ENCODE measurements around the gene DYNC1LI1. TPM values are rescaled to one million over a fixed set of nuclear protein-coding genes. Genes with fewer than 3 reads are reported as not detected.

Gene DYNC1LI1
- total RNA-seq, 1 donor from 2014 or later, result 35.9 TPM

- DNase-seq (ENCODE audit: low spot score), result no peak
- intact Hi-C loops (cut with micrococcal nuclease), result loop anchor here (10.0 kb wide), 1 partner anchor 586 kb away; the partner anchor contains the start of genes GLB1 and TMPPE
- H3K27ac Mint-ChIP-seq, result no peak overlapping the region
- H3K36me3 Mint-ChIP-seq (ENCODE audit: low read depth), result no peaks in the 10 kb centered on the region
- H3K9me3 Mint-ChIP-seq, result no peaks in the 10 kb centered on the region
- H3K27me3 Mint-ChIP-seq (ENCODE audit: insufficient read depth), result peaks cover 3% of the 10 kb centered on the region
- no peak overlapping the region for H3K4me3 Mint-ChIP-seq
- no peaks in the 10 kb centered on the region for H3K4me1 Mint-ChIP-seq (ENCODE audit: low read depth)
Measured at GRCh38 chr3:32508711-32509110, 61.9 kb downstream of the DYNC1LI1 start.

- no peaks in the 10 kb centered on the region for H3K9me3 Mint-ChIP-seq
- H3K27me3 Mint-ChIP-seq (ENCODE audit: insufficient read depth), result peaks cover 3% of the 10 kb centered on the region
- H3K27ac Mint-ChIP-seq, result no peak overlapping the region
- H3K36me3 Mint-ChIP-seq (ENCODE audit: low read depth), result peaks cover 4% of the 10 kb centered on the region
- no peak overlapping the region for H3K4me3 Mint-ChIP-seq
- no peak for DNase-seq (ENCODE audit: low spot score)
- peaks cover 13% of the 10 kb centered on the region for H3K4me1 Mint-ChIP-seq (ENCODE audit: low read depth)
- intact Hi-C loops (cut with micrococcal nuclease), result loop anchor here (10.0 kb wide), 1 partner anchor 588 kb away; the partner anchor contains the start of genes GLB1 and TMPPE
Measured at GRCh38 chr3:32506466-32506865, 64.2 kb downstream of the DYNC1LI1 start.

- Mint-ChIP-seq H3K27ac (peak overlapping the region; percentile 86), H3K4me3 (peak overlapping the region; percentile 100), H3K36me3 (ENCODE audit: low read depth) (peaks cover 21% of the 10 kb centered on the region), H3K27me3 (ENCODE audit: insufficient read depth) (peaks cover 3% of the 10 kb centered on the region), H3K4me1 (ENCODE audit: low read depth) (peaks cover 41% of the 10 kb centered on the region), H3K9me3 (no peaks in the 10 kb centered on the region)
- intact Hi-C loops (cut with micrococcal nuclease), result loop anchor here (1.0 to 10.0 kb wide), 7 partner anchors 9 to 592 kb away; partner anchors contain the start of genes CNOT10, DYNC1LI1, GLB1 and TMPPE
- DNase-seq (ENCODE audit: low spot score), result no peak
Measured at GRCh38 chr3:32502946-32503286, 67.7 kb downstream of the DYNC1LI1 start.

- H3K27ac Mint-ChIP-seq, result peak within 1 kb of the TSS; percentile 96
- peak within 1 kb of the TSS; percentile 100 for H3K4me3 Mint-ChIP-seq
- H3K36me3 Mint-ChIP-seq (ENCODE audit: low read depth), result peaks cover 21% of the 10 kb centered on the region
- H3K4me1 Mint-ChIP-seq (ENCODE audit: low read depth), result peaks cover 41% of the 10 kb centered on the region
- DNase-seq (ENCODE audit: low spot score), result peak; percentile 66
- peaks cover 3% of the 10 kb centered on the region for H3K27me3 Mint-ChIP-seq (ENCODE audit: insufficient read depth)
- intact Hi-C loops (cut with micrococcal nuclease), result loop anchor here (1.0 to 10.0 kb wide), 7 partner anchors 8 to 592 kb away; partner anchors contain the start of genes CNOT10, DYNC1LI1, GLB1 and TMPPE
- H3K9me3 Mint-ChIP-seq, result no peaks in the 10 kb centered on the region
Measured at GRCh38 chr3:32502118-32502945, 68.3 kb downstream of the DYNC1LI1 start, which contains the start of gene CMTM6. CMTM6 (minus strand) TSS chr3:32502852; CDS start chr3:32502745, 107 bp downstream.

GRCh38 chr3:32501783-32502117, 68.9 kb downstream of the DYNC1LI1 start:
- intact Hi-C loops (cut with micrococcal nuclease), result loop anchor here (1.0 to 10.0 kb wide), 7 partner anchors 7 to 593 kb away; partner anchors contain the start of genes CNOT10, DYNC1LI1, GLB1 and TMPPE
- Mint-ChIP-seq H3K27ac (peak overlapping the region; percentile 96), H3K4me3 (peak overlapping the region; percentile 100)

GRCh38 chr3:32500880-32501782, 69.5 kb downstream of the DYNC1LI1 start:
- no peaks in the 10 kb centered on the region for H3K9me3 Mint-ChIP-seq
- no peaks in the 10 kb centered on the region for H3K27me3 Mint-ChIP-seq (ENCODE audit: insufficient read depth)
- peak overlapping the region; percentile 96 for H3K27ac Mint-ChIP-seq
- intact Hi-C loops (cut with micrococcal nuclease), result loop anchor here (5.0 to 10.0 kb wide), 2 partner anchors 389 to 594 kb away; partner anchors contain the start of genes GLB1 and TMPPE
- peak overlapping the region; percentile 100 for H3K4me3 Mint-ChIP-seq
- H3K4me1 Mint-ChIP-seq (ENCODE audit: low read depth), result peaks cover 50% of the 10 kb centered on the region
- DNase-seq (ENCODE audit: low spot score), result no peak
- H3K36me3 Mint-ChIP-seq (ENCODE audit: low read depth), result peaks cover 28% of the 10 kb centered on the region

More at GRCh38 chr3:32501783-32502117, 68.9 kb downstream of the DYNC1LI1 start:
- H3K9me3 Mint-ChIP-seq, result no peaks in the 10 kb centered on the region
- no peak for DNase-seq (ENCODE audit: low spot score)
- peaks cover 2% of the 10 kb centered on the region for H3K27me3 Mint-ChIP-seq (ENCODE audit: insufficient read depth)
- peaks cover 44% of the 10 kb centered on the region for H3K4me1 Mint-ChIP-seq (ENCODE audit: low read depth)
- H3K36me3 Mint-ChIP-seq (ENCODE audit: low read depth), result peaks cover 22% of the 10 kb centered on the region

- intact Hi-C loops (cut with micrococcal nuclease), result loop anchor here (5.0 to 10.0 kb wide), 2 partner anchors 388 to 595 kb away; partner anchors contain the start of genes GLB1 and TMPPE
- no peaks in the 10 kb centered on the region for H3K27me3 Mint-ChIP-seq (ENCODE audit: insufficient read depth)
- peaks cover 56% of the 10 kb centered on the region for H3K4me1 Mint-ChIP-seq (ENCODE audit: low read depth)
- H3K36me3 Mint-ChIP-seq (ENCODE audit: low read depth), result peaks cover 34% of the 10 kb centered on the region
- no peak overlapping the region for H3K27ac Mint-ChIP-seq
- no peak for DNase-seq (ENCODE audit: low spot score)
- H3K4me3 Mint-ChIP-seq, result peak overlapping the region; percentile 100
- no peaks in the 10 kb centered on the region for H3K9me3 Mint-ChIP-seq
Measured at GRCh38 chr3:32500231-32500630, 70.4 kb downstream of the DYNC1LI1 start.

- no peak overlapping the region for H3K4me3 Mint-ChIP-seq
- no peaks in the 10 kb centered on the region for H3K9me3 Mint-ChIP-seq
Measured at GRCh38 chr3:32499585-32499984, 71.1 kb downstream of the DYNC1LI1 start.

GRCh38 chr3:32498992-32499391, 71.7 kb downstream of the DYNC1LI1 start:
- intact Hi-C loops (cut with micrococcal nuclease), result no loop called here
- Mint-ChIP-seq H3K9me3 (no peaks in the 10 kb centered on the region), H3K4me3 (no peak overlapping the region)

More at GRCh38 chr3:32499585-32499984, 71.1 kb downstream of the DYNC1LI1 start:
- intact Hi-C loops (cut with micrococcal nuclease), result no loop called here
- Mint-ChIP-seq H3K4me1 (ENCODE audit: low read depth) (peaks cover 59% of the 10 kb centered on the region), H3K36me3 (ENCODE audit: low read depth) (peaks cover 34% of the 10 kb centered on the region), H3K27me3 (ENCODE audit: insufficient read depth) (no peaks in the 10 kb centered on the region), H3K27ac (no peak overlapping the region)
- DNase-seq (ENCODE audit: low spot score), result no peak

GRCh38 chr3:32498252-32498651, 72.4 kb downstream of the DYNC1LI1 start:
- DNase-seq (ENCODE audit: low spot score), result no peak
- Mint-ChIP-seq H3K27me3 (ENCODE audit: insufficient read depth) (no peaks in the 10 kb centered on the region), H3K4me1 (ENCODE audit: low read depth) (peaks cover 58% of the 10 kb centered on the region), H3K9me3 (no peaks in the 10 kb centered on the region), H3K4me3 (no peak overlapping the region), H3K27ac (no peak overlapping the region), H3K36me3 (ENCODE audit: low read depth) (peaks cover 34% of the 10 kb centered on the region)
- intact Hi-C loops (cut with micrococcal nuclease), result no loop called here

More at GRCh38 chr3:32498992-32499391, 71.7 kb downstream of the DYNC1LI1 start:
- Mint-ChIP-seq H3K36me3 (ENCODE audit: low read depth) (peaks cover 34% of the 10 kb centered on the region), H3K4me1 (ENCODE audit: low read depth) (peaks cover 59% of the 10 kb centered on the region), H3K27me3 (ENCODE audit: insufficient read depth) (no peaks in the 10 kb centered on the region), H3K27ac (no peak overlapping the region)
- no peak for DNase-seq (ENCODE audit: low spot score)

- Mint-ChIP-seq H3K9me3 (no peaks in the 10 kb centered on the region), H3K36me3 (ENCODE audit: low read depth) (peaks cover 26% of the 10 kb centered on the region), H3K27ac (no peak overlapping the region), H3K4me1 (ENCODE audit: low read depth) (peaks cover 38% of the 10 kb centered on the region), H3K4me3 (no peak overlapping the region), H3K27me3 (ENCODE audit: insufficient read depth) (no peaks in the 10 kb centered on the region)
- intact Hi-C loops (cut with micrococcal nuclease), result no loop called here
- DNase-seq (ENCODE audit: low spot score), result no peak
Measured at GRCh38 chr3:32495609-32496008, 75.0 kb downstream of the DYNC1LI1 start.

- H3K4me3 Mint-ChIP-seq, result no peak overlapping the region
- H3K4me1 Mint-ChIP-seq (ENCODE audit: low read depth), result peaks cover 33% of the 10 kb centered on the region
- peaks cover 22% of the 10 kb centered on the region for H3K36me3 Mint-ChIP-seq (ENCODE audit: low read depth)
- no peak for DNase-seq (ENCODE audit: low spot score)
- intact Hi-C loops (cut with micrococcal nuclease), result no loop called here
- H3K27ac Mint-ChIP-seq, result no peak overlapping the region
- H3K27me3 Mint-ChIP-seq (ENCODE audit: insufficient read depth), result no peaks in the 10 kb centered on the region
- no peaks in the 10 kb centered on the region for H3K9me3 Mint-ChIP-seq
Measured at GRCh38 chr3:32495085-32495484, 75.6 kb downstream of the DYNC1LI1 start.

Measured in activated T-helper 1 cell treated with anti-CD3 and anti-CD28 coated beads, Interleukin-12 subunit alpha, Interleukin-12 subunit beta, Interleukin-2, Interleukin-4 antibody, amounts not matched to agents 30 ng/mL and 10 ng/mL and 1 ng/mL, durations not matched to agents 14 hours and 24 hours and 36 hours (primary cell).